Measurements from ENCODE around the gene LRRC75A. TPM values are rescaled to one million over a fixed set of nuclear protein-coding genes. Genes with fewer than 3 reads are reported as not detected.
A peak's percentile ranks its signal among the peaks of the same experiment; 100 is the strongest.

Gene LRRC75A
- total and polyA plus RNA-seq, 2 of the 13 experiments (the other 11 are each of a cell fraction or from before 2014, with no cell fraction given) = 0.03 TPM; not detected in 1

DNA sequence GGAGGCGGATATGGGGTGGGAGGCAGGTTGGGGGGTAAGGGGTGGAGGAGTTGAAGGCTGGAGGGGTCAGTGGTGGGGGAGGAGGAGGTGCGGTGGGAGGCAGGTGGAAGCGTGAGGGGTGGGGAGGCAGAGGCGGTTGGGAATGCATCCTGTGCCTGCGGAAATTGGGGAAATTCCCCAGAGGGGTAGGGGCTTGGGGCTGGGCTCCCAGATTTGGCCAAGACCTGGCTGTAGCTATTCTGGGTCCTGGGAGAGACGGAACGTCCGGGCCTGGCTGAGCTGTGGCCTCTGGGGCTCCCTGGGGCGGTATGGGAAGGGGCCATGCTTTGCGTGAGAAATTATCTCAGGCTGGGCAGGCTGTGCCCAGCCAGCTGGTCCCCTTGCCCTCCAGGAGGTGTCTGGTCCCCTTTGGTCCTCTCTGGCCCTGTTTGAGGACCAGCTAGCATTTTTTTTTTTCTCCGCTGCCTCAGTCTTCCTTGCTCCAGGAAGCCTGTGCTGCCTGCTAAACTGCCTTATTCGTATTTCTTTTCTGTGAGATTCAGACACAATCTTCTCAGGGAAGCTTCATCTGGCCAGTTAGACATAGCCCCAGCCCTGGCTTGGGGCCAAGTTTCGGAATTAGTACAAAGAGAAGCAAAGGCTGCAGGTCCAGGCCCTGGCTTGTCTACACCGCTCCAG lies 83.9 kb downstream of the LRRC75A start (continued):
- TF ChIP-seq, protein P1, sequence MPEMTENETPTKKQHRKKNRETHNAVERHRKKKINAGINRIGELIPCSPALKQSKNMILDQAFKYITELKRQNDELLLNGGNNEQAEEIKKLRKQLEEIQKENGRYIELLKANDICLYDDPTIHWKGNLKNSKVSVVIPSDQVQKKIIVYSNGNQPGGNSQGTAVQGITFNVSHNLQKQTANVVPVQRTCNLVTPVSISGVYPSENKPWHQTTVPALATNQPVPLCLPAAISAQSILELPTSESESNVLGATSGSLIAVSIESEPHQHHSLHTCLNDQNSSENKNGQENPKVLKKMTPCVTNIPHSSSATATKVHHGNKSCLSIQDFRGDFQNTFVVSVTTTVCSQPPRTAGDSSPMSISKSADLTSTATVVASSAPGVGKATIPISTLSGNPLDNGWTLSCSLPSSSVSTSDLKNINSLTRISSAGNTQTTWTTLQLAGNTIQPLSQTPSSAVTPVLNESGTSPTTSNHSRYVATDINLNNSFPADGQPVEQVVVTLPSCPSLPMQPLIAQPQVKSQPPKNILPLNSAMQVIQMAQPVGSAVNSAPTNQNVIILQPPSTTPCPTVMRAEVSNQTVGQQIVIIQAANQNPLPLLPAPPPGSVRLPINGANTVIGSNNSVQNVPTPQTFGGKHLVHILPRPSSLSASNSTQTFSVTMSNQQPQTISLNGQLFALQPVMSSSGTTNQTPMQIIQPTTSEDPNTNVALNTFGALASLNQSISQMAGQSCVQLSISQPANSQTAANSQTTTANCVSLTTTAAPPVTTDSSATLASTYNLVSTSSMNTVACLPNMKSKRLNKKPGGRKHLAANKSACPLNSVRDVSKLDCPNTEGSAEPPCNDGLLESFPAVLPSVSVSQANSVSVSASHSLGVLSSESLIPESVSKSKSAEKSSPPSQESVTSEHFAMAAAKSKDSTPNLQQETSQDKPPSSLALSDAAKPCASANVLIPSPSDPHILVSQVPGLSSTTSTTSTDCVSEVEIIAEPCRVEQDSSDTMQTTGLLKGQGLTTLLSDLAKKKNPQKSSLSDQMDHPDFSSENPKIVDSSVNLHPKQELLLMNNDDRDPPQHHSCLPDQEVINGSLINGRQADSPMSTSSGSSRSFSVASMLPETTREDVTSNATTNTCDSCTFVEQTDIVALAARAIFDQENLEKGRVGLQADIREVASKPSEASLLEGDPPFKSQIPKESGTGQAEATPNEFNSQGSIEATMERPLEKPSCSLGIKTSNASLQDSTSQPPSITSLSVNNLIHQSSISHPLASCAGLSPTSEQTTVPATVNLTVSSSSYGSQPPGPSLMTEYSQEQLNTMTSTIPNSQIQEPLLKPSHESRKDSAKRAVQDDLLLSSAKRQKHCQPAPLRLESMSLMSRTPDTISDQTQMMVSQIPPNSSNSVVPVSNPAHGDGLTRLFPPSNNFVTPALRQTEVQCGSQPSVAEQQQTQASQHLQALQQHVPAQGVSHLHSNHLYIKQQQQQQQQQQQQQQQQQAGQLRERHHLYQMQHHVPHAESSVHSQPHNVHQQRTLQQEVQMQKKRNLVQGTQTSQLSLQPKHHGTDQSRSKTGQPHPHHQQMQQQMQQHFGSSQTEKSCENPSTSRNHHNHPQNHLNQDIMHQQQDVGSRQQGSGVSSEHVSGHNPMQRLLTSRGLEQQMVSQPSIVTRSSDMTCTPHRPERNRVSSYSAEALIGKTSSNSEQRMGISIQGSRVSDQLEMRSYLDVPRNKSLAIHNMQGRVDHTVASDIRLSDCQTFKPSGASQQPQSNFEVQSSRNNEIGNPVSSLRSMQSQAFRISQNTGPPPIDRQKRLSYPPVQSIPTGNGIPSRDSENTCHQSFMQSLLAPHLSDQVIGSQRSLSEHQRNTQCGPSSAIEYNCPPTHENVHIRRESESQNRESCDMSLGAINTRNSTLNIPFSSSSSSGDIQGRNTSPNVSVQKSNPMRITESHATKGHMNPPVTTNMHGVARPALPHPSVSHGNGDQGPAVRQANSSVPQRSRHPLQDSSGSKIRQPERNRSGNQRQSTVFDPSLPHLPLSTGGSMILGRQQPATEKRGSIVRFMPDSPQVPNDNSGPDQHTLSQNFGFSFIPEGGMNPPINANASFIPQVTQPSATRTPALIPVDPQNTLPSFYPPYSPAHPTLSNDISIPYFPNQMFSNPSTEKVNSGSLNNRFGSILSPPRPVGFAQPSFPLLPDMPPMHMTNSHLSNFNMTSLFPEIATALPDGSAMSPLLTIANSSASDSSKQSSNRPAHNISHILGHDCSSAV (CRISPR knock-in tag; IDR thresholded peaks at IDR 0.05; ENCODE audit: borderline replicate concordance) = no peak
- TF ChIP-seq NFYC (CRISPR knock-in tag; IDR thresholded peaks at IDR 0.05) (no peak), ZNF567 (CRISPR knock-in tag; IDR thresholded peaks at IDR 0.05; ENCODE audit: borderline replicate concordance) (no peak), MLLT10 (CRISPR knock-in tag; IDR thresholded peaks at IDR 0.05) (no peak), EEA1 (CRISPR knock-in tag; IDR thresholded peaks at IDR 0.05; ENCODE audit: borderline replicate concordance) (no peak), ZNF441 (CRISPR knock-in tag; IDR thresholded peaks at IDR 0.05; ENCODE audit: borderline replicate concordance) (no peak), ARNTL (CRISPR knock-in tag; IDR thresholded peaks at IDR 0.05) (no peak), ZNF816 (CRISPR knock-in tag; IDR thresholded peaks at IDR 0.05; ENCODE audit: borderline replicate concordance) (no peak), ZNF558 (CRISPR knock-in tag; IDR thresholded peaks at IDR 0.05; ENCODE audit: borderline replicate concordance) (no peak)
- TF ChIP-seq, protein P2, sequence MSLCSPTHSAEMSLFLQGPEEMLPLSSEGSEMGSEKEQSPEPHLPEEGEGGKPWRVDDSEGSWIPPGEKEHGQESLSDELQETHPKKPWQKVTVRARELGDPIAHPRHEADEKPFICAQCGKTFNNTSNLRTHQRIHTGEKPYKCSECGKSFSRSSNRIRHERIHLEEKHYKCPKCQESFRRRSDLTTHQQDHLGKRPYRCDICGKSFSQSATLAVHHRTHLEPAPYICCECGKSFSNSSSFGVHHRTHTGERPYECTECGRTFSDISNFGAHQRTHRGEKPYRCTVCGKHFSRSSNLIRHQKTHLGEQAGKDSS (CRISPR knock-in tag; IDR thresholded peaks at IDR 0.05; ENCODE audit: borderline replicate concordance, low read depth) = no peak
- TF ChIP-seq, protein P3, sequence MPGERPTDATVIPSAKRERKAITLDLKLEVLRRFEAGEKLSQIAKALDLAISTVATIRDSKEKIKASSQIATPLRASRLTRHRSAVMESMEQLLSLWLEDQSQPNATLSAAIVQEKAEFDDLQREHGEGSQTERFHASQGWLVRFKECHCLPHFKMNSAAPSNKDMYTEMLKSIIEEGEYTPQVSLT (CRISPR knock-in tag; IDR thresholded peaks at IDR 0.05; ENCODE audit: borderline replicate concordance, low read depth) = no peak
- TF ChIP-seq, protein P4, sequence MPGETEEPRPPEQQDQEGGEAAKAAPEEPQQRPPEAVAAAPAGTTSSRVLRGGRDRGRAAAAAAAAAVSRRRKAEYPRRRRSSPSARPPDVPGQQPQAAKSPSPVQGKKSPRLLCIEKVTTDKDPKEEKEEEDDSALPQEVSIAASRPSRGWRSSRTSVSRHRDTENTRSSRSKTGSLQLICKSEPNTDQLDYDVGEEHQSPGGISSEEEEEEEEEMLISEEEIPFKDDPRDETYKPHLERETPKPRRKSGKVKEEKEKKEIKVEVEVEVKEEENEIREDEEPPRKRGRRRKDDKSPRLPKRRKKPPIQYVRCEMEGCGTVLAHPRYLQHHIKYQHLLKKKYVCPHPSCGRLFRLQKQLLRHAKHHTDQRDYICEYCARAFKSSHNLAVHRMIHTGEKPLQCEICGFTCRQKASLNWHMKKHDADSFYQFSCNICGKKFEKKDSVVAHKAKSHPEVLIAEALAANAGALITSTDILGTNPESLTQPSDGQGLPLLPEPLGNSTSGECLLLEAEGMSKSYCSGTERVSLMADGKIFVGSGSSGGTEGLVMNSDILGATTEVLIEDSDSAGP (CRISPR knock-in tag; IDR thresholded peaks at IDR 0.05; ENCODE audit: borderline replicate concordance) = 0 out of 2 replicates have a peak, but pooled peaks have one; percentile 17
